ENCODE measurements around the gene ADRA2C. TPM values are rescaled to one million over a fixed set of nuclear protein-coding genes. Genes with fewer than 3 reads are reported as not detected.

Gene ADRA2C
- total RNA-seq, 1 donor from 2014 or later, result 0.32 TPM

DNA sequence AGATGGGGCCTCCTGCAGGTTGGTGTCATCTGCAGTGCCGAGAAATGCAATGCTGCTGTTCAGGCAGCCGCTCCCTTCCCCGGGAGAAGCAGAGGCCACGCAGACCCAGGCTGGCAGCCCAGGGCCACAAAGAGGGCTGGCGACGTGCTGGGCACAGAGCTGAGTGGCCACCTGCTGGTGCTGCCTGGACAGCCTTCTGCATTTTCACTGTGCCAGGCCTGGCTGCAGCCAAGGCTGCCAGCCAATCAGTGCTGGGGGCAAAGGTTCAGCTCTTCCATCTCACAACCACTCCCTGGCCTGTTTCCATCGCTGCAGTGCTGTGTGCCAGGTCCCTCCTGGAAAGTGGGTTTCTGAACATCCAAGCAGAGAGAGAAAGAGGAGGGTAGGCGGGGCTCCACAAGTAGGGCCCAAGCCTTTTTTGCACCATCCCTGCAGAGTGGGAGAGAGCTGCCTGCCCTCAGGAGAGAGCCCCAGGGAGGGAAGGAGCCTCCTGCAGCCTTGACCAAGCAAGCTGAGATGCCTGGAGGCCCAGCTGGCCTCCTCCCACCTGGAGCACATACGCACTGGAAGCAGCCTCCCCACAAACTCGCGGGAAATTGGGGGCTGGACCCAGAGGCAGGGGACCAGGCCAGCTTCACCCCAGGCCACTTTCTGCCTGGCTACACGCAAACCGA, 20.1 kb downstream of the ADRA2C start:
- H3K4me1 Mint-ChIP-seq (ENCODE audit: unreplicated experiment), result no peaks in the 10 kb centered on the region
- no peaks in the 10 kb centered on the region for H3K9me3 Mint-ChIP-seq (ENCODE audit: unreplicated experiment)
- no peak overlapping the region for H3K27ac Mint-ChIP-seq (ENCODE audit: unreplicated experiment)
- no peak for DNase-seq (ENCODE audit: extremely low spot score, unreplicated experiment)
- H3K36me3 Mint-ChIP-seq (ENCODE audit: unreplicated experiment), result no peaks in the 10 kb centered on the region
- TF ChIP-seq, protein P1, sequence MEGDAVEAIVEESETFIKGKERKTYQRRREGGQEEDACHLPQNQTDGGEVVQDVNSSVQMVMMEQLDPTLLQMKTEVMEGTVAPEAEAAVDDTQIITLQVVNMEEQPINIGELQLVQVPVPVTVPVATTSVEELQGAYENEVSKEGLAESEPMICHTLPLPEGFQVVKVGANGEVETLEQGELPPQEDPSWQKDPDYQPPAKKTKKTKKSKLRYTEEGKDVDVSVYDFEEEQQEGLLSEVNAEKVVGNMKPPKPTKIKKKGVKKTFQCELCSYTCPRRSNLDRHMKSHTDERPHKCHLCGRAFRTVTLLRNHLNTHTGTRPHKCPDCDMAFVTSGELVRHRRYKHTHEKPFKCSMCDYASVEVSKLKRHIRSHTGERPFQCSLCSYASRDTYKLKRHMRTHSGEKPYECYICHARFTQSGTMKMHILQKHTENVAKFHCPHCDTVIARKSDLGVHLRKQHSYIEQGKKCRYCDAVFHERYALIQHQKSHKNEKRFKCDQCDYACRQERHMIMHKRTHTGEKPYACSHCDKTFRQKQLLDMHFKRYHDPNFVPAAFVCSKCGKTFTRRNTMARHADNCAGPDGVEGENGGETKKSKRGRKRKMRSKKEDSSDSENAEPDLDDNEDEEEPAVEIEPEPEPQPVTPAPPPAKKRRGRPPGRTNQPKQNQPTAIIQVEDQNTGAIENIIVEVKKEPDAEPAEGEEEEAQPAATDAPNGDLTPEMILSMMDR (IDR thresholded peaks at IDR 0.05), result no peak
- no peaks in the 10 kb centered on the region for H3K27me3 Mint-ChIP-seq (ENCODE audit: unreplicated experiment)
- no peak overlapping the region for H3K4me3 Mint-ChIP-seq (ENCODE audit: unreplicated experiment)

DNA sequence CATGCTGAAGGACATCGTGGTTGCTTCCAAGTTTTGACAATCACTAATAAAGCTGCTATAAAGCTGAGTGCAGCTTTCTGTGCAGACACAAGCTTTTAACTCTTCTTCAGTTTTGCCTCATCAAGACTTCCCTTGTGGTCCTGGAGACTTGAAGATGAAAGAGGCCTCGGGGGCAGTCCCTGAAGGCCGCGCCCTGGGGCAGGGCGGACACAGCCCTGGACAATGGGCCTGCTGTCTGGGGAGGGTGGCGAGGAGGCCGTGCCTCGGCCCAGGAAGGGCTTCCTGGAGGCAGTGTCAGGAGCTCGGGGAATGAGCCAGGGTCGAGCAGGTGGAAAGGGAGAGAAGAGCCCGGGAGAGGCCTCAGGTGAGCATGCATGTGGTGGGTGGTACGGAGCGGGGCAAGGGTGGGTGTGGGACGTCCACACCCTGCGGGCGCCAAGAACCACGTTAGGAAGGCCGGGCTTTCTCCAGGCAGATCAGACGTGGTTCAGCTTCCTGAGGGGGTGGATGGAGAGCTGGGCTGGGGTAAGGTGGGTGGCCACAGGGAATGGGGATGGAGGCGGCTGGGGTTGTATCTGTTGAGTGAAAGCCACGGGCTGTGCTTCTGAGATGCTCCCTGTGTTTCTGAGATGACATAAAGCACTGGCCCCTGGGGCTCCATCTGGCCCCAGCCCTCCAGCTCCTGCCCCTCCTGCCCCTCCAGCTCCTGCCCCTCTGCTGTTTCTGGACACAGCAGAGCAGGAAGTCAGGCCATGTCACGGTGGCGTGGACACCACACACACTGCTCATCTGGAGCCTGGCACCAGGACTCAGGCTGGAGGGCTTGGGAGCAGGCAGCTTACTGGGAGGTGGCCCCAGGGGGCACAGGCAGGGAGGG, 21.5 kb downstream of the ADRA2C start:
- TF ChIP-seq, protein P1 (IDR thresholded peaks at IDR 0.05), result no peak
- no peak overlapping the region for H3K27ac Mint-ChIP-seq (ENCODE audit: unreplicated experiment)
- H3K9me3 Mint-ChIP-seq (ENCODE audit: unreplicated experiment), result no peaks in the 10 kb centered on the region
- H3K27me3 Mint-ChIP-seq (ENCODE audit: unreplicated experiment), result no peaks in the 10 kb centered on the region
- H3K4me3 Mint-ChIP-seq (ENCODE audit: unreplicated experiment), result no peak overlapping the region
- no peak for DNase-seq (ENCODE audit: extremely low spot score, unreplicated experiment)
- H3K4me1 Mint-ChIP-seq (ENCODE audit: unreplicated experiment), result no peaks in the 10 kb centered on the region
- H3K36me3 Mint-ChIP-seq (ENCODE audit: unreplicated experiment), result no peaks in the 10 kb centered on the region

DNA sequence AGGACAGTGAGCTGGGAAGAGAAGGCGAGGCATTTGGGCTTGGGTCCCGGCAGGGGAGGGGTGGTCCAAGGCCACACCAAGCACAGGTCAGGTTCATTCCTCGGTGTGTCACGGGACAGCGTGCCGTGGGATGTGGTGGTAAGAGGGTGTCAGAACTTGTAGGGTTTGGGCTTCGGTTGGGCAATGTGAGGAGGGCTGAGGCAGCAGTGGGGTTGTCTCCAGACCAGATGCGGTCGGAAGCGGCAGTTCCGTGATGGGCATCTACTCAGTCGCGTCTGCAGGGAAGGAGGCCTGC, 22.1 kb downstream of the ADRA2C start:
- Mint-ChIP-seq H3K4me3 (ENCODE audit: unreplicated experiment) (no peak overlapping the region), H3K4me1 (ENCODE audit: unreplicated experiment) (no peaks in the 10 kb centered on the region), H3K27ac (ENCODE audit: unreplicated experiment) (no peak overlapping the region), H3K36me3 (ENCODE audit: unreplicated experiment) (no peaks in the 10 kb centered on the region), H3K27me3 (ENCODE audit: unreplicated experiment) (no peaks in the 10 kb centered on the region), H3K9me3 (ENCODE audit: unreplicated experiment) (peaks cover 4% of the 10 kb centered on the region)
- TF ChIP-seq, protein P1 (IDR thresholded peaks at IDR 0.05), result no peak
- DNase-seq (ENCODE audit: extremely low spot score, unreplicated experiment), result no peak

DNA sequence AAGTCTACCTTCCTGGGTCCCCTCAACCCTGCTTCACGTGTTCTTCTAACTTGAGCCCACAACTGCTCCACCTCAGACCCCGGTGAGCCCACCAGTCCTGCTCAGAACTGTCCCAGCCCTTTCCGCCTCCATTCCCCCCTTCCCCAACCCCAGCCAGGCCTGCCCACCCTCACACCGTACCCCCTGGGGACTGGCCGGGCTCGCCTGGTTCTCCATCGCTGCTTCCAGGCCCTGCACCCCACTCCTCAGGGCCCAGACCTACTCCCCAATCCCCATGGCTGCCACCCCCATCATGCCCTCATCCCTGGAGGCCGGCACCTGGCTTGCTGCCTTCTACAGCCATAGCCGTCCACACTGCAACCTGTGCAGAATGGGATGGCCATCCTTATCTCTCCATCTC, 23.4 kb downstream of the ADRA2C start:
- TF ChIP-seq, protein P1 (IDR thresholded peaks at IDR 0.05), result no peak
- Mint-ChIP-seq H3K4me3 (ENCODE audit: unreplicated experiment) (no peak overlapping the region), H3K36me3 (ENCODE audit: unreplicated experiment) (no peaks in the 10 kb centered on the region), H3K9me3 (ENCODE audit: unreplicated experiment) (peaks cover 12% of the 10 kb centered on the region), H3K27me3 (ENCODE audit: unreplicated experiment) (no peaks in the 10 kb centered on the region), H3K27ac (ENCODE audit: unreplicated experiment) (no peak overlapping the region), H3K4me1 (ENCODE audit: unreplicated experiment) (no peaks in the 10 kb centered on the region)
- no peak for DNase-seq (ENCODE audit: extremely low spot score, unreplicated experiment)

DNA sequence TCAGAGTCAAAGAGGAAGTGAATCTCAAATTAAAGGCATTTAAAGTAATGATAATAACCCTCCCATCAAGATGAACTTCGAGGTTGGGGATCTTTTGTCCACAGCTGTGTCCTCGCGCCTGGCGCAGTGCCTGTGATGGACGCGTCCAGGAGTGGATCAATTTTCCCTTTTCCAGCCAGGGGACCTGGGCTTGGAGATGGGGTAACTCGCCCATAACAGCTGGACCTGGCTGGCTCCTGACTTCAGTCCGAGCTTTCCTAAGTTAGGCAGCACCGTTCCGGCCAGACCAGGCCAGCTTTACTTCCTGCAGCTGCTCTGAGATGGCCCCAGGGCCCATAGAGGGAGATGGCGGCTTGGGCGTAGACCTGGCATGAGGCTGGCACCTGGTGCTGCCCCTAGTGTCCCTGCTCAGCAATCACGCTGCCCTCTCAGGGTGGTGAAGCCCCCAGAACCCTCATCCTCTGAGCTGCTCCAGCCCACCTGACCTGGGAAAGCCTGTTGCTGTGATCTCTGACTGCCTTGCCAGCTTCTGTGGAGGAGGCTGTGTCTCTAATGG, 23.9 kb downstream of the ADRA2C start:
- Mint-ChIP-seq H3K4me3 (ENCODE audit: unreplicated experiment) (no peak overlapping the region), H3K36me3 (ENCODE audit: unreplicated experiment) (no peaks in the 10 kb centered on the region), H3K27me3 (ENCODE audit: unreplicated experiment) (no peaks in the 10 kb centered on the region), H3K9me3 (ENCODE audit: unreplicated experiment) (peaks cover 16% of the 10 kb centered on the region), H3K27ac (ENCODE audit: unreplicated experiment) (no peak overlapping the region), H3K4me1 (ENCODE audit: unreplicated experiment) (no peaks in the 10 kb centered on the region)
- no peak for DNase-seq (ENCODE audit: extremely low spot score, unreplicated experiment)
- TF ChIP-seq, protein P1 (IDR thresholded peaks at IDR 0.05), result no peak

Data from osteocyte (in vitro differentiated cells).